Neural cell (in vitro differentiated cells): ENCODE results near the gene ATF7IP.

ENCODE experiments used
- EP300 ChIP-seq: fragments of 450-650 bp; conservative IDR thresholded peaks from 2 replicates; pipeline ENCODE4 v1.6.1; 2014; ENCODE audit warnings: antibody characterized with exemption, mild to moderate bottlenecking, moderate library complexity; ENCODE audit not compliant: poor library complexity, severe bottlenecking
- EZH2 ChIP-seq: fragments of 200-600, 300-800 bp; shearing (Covaris generic), sonication (generic); IDR thresholded peaks from 2 replicates; pipeline ENCODE4 v1.6.1; 2014; ENCODE audit warnings: antibody characterized with exemption, low read length, borderline replicate concordance, mild to moderate bottlenecking; ENCODE audit not compliant: insufficient read depth, poor library complexity, severe bottlenecking
- MXI1 ChIP-seq: fragments of 450-650 bp; conservative IDR thresholded peaks from 2 replicates; pipeline ENCODE4 v1.6.1; 2014; ENCODE audit warnings: antibody characterized with exemption, mild to moderate bottlenecking; ENCODE audit not compliant: poor library complexity, severe bottlenecking
- POLR2AphosphoS5 ChIP-seq: IDR thresholded peaks from 2 replicates; pipeline ENCODE4 v1.6.1; 2012
- RAD21 ChIP-seq: fragments of 450-650 bp; conservative IDR thresholded peaks from 2 replicates; pipeline ENCODE4 v1.6.1; 2014; ENCODE audit warnings: antibody characterized with exemption, mild to moderate bottlenecking, moderate library complexity
- REST ChIP-seq: IDR thresholded peaks from 2 replicates; pipeline ENCODE4 v1.6.1; 2012; ENCODE audit warnings: borderline replicate concordance
- TAF1 ChIP-seq: IDR thresholded peaks from 2 replicates; pipeline ENCODE4 v1.6.1; 2012; ENCODE audit warnings: low read depth
- TF ChIP-seq, protein P1 (sequence below): fragments of 450-650 bp; IDR thresholded peaks from 2 replicates; pipeline ENCODE4 v1.5.1; 2014; ENCODE audit warnings: antibody characterized with exemption, mild to moderate bottlenecking, moderate library complexity; ENCODE audit not compliant: poor library complexity, severe bottlenecking

DNA sequence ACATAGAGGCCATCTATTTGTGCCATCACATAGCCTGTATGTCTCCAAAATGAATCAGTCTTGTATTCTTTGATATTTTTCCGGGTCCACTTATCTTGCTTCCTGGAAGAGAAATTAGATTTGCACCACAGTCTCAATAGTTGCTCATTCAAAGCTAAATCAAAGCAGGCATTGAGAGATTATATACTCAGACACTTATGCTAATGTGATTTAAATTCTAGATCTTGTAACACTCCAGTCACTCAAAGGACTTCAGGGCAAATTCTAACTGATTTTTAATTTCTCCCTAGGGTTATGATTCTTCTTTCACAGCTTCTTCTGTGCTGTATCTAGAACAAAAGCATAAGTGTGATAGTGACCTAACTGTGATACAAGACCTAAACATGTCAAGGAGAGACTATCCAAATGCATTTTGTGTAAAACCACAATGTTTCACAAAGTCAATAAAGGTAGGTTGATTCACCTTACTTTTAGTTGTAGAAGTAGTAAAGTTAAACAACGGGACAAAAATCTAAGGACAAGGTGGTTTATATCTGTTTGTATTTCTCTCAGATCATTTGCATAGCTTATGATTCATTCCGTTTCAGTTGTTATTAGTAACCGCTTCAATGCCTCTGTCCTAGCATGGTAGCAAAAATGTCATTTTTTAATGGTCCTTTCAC, 175.4 kb downstream of the ATF7IP start:
- TF ChIP-seq, protein P1, sequence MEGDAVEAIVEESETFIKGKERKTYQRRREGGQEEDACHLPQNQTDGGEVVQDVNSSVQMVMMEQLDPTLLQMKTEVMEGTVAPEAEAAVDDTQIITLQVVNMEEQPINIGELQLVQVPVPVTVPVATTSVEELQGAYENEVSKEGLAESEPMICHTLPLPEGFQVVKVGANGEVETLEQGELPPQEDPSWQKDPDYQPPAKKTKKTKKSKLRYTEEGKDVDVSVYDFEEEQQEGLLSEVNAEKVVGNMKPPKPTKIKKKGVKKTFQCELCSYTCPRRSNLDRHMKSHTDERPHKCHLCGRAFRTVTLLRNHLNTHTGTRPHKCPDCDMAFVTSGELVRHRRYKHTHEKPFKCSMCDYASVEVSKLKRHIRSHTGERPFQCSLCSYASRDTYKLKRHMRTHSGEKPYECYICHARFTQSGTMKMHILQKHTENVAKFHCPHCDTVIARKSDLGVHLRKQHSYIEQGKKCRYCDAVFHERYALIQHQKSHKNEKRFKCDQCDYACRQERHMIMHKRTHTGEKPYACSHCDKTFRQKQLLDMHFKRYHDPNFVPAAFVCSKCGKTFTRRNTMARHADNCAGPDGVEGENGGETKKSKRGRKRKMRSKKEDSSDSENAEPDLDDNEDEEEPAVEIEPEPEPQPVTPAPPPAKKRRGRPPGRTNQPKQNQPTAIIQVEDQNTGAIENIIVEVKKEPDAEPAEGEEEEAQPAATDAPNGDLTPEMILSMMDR, result no peak
- TF ChIP-seq POLR2AphosphoS5, result no peak
- TF ChIP-seq EP300, result no peak
- no peak for TF ChIP-seq TAF1
- TF ChIP-seq EZH2, result no peak
- TF ChIP-seq REST, result no peak
- no peak for TF ChIP-seq MXI1
- TF ChIP-seq RAD21, result no peak
